Parathyroid adenoma (tissue), 2 donors: ENCODE results near the gene HEXD.

Source experiments
- H2AFZ ChIP-seq: fragments of 300-600 bp; sonication (generic); one replicate; pipeline ENCODE4 v1.7.0; 2017; ENCODE audit warnings: antibody characterized with exemption, mild to moderate bottlenecking
- H3K27ac ChIP-seq: fragments of 300-600 bp; sonication (generic); one replicate; pipeline ENCODE4 v1.7.0; 2017
- H3K27me3 ChIP-seq: fragments of 300-600 bp; sonication (generic); one replicate; pipeline ENCODE4 v1.7.0; 2017; ENCODE audit warnings: low read length; ENCODE audit not compliant: control insufficient read depth, insufficient read depth
- H3K36me3 ChIP-seq: fragments of 300-600 bp; sonication (generic); one replicate; pipeline ENCODE4 v1.7.0; 2017; ENCODE audit warnings: low read length; ENCODE audit not compliant: control insufficient read depth, insufficient read depth
- H3K4me1 ChIP-seq: fragments of 300-600 bp; sonication (generic); one replicate; pipeline ENCODE4 v1.7.0; 2017; ENCODE audit warnings: control low read depth
- H3K4me2 ChIP-seq: fragments of 300-600 bp; sonication (generic); one replicate; pipeline ENCODE4 v1.7.0; 2017; ENCODE audit warnings: low read length
- H3K4me3 ChIP-seq: fragments of 300-600 bp; sonication (generic); one replicate; pipeline ENCODE4 v1.7.0; 2017; ENCODE audit warnings: low read depth, low read length
- H3K79me2 ChIP-seq: fragments of 300-600 bp; sonication (generic); one replicate; pipeline ENCODE4 v1.7.0; 2017; ENCODE audit warnings: control low read depth
- H3K9ac ChIP-seq: fragments of 300-600 bp; sonication (generic); one replicate; pipeline ENCODE4 v1.7.0; 2017; ENCODE audit warnings: mild to moderate bottlenecking
- H3K9me3 ChIP-seq: fragments of 300-600 bp; sonication (generic); one replicate; pipeline ENCODE4 v1.7.0; 2017; ENCODE audit warnings: low read length; ENCODE audit not compliant: control insufficient read depth
- TF ChIP-seq, protein P1 (sequence below): fragments of 300-600 bp; sonication (generic); IDR thresholded peaks from one replicate; pipeline ENCODE4 v1.7.0; 2017; ENCODE audit warnings: antibody characterized with exemption, mild to moderate bottlenecking
- donor health status: primary hyperparathyroidism.

HEXD gene

DNA sequence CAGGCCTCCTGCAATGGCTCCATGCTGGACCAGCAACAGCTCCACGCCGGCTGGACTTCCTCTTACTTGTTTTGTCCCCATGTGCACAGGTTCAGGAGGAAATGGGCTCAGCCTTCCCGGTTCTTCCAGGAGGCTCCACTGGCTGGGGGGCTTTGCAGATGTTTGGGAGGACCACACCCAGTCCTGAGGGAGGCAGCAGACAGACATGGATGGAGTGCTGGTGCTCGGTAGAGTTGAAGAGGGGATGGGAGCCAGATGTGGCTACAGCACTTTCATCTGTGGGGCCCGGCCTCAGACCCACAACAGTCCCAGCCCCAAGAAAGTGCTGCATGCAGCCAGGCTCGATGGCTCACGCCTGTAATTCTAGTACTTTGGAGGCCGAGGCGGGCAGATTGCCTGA lies 62.2 kb downstream of the HEXD start:
- Histone ChIP-seq H3K4me1 (no peaks in the 10 kb centered on the region), H3K9ac (no peak overlapping the region), H3K27me3 (no peaks in the 10 kb centered on the region), H3K27ac (no peak overlapping the region), H3K4me2 (no peak overlapping the region), H3K4me3 (no peak overlapping the region), H3K79me2 (no peaks in the 10 kb centered on the region), H3K9me3 (no peaks in the 10 kb centered on the region), H2AFZ (no peak overlapping the region), H3K36me3 (no peaks in the 10 kb centered on the region)
- TF ChIP-seq, protein P1, sequence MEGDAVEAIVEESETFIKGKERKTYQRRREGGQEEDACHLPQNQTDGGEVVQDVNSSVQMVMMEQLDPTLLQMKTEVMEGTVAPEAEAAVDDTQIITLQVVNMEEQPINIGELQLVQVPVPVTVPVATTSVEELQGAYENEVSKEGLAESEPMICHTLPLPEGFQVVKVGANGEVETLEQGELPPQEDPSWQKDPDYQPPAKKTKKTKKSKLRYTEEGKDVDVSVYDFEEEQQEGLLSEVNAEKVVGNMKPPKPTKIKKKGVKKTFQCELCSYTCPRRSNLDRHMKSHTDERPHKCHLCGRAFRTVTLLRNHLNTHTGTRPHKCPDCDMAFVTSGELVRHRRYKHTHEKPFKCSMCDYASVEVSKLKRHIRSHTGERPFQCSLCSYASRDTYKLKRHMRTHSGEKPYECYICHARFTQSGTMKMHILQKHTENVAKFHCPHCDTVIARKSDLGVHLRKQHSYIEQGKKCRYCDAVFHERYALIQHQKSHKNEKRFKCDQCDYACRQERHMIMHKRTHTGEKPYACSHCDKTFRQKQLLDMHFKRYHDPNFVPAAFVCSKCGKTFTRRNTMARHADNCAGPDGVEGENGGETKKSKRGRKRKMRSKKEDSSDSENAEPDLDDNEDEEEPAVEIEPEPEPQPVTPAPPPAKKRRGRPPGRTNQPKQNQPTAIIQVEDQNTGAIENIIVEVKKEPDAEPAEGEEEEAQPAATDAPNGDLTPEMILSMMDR, result no peak

DNA sequence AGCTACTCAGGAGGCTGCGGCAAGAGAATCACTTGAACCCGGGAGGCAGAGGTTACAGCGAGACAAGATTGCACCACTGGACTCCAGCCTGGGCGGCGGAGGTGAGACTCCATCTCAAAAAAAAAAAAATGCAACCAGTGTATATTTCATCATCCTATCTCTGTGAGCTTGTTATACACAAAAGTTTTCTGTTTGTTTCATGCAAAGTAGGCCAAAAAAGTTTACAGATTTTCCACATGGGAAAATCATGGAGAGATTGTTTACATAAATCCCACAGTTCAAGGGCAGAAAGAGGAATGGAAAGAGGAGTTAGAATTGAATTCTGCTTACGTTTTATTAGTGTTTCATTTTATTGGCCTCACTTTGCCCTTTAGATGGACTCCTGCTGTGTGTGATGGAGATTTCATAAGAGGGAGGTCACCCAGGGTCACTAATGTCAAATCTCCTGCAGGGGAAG lies 65.1 kb downstream of the HEXD start:
- H3K36me3 ChIP-seq, result no peaks in the 10 kb centered on the region
- H3K27me3 ChIP-seq, result no peaks in the 10 kb centered on the region
- TF ChIP-seq, protein P1, result no peak
- no peak overlapping the region for H3K27ac ChIP-seq
- no peak overlapping the region for H2AFZ ChIP-seq
- no peak overlapping the region for H3K4me2 ChIP-seq
- H3K79me2 ChIP-seq, result no peaks in the 10 kb centered on the region
- H3K9ac ChIP-seq, result no peak overlapping the region
- no peaks in the 10 kb centered on the region for H3K9me3 ChIP-seq
- H3K4me3 ChIP-seq, result no peak overlapping the region
- no peaks in the 10 kb centered on the region for H3K4me1 ChIP-seq

DNA sequence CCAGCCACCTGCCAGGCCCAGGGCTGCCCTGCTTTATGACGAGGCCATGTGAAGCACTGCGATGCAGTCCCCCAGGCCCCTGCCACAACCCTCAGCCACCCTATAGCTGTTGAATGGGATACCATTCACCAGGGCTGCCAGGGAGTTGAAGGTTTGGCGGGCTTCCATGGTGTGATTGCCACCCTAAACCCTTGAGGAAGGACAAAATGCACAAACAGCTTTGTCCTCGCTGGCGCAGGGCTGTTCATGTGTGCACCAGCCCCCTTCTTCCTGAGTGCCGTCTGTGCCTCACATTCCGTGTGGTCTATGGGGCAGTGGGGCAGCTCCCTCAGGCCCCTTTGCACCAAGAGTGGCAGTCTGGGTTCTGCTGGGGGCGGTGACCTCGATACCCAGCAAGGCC lies 65.7 kb downstream of the HEXD start:
- Histone ChIP-seq H3K9ac (no peak overlapping the region), H2AFZ (no peak overlapping the region), H3K9me3 (no peaks in the 10 kb centered on the region), H3K4me2 (no peak overlapping the region), H3K4me1 (no peaks in the 10 kb centered on the region), H3K4me3 (no peak overlapping the region), H3K27ac (no peak overlapping the region), H3K27me3 (no peaks in the 10 kb centered on the region), H3K36me3 (no peaks in the 10 kb centered on the region), H3K79me2 (no peaks in the 10 kb centered on the region)
- TF ChIP-seq, protein P1, result no peak

DNA sequence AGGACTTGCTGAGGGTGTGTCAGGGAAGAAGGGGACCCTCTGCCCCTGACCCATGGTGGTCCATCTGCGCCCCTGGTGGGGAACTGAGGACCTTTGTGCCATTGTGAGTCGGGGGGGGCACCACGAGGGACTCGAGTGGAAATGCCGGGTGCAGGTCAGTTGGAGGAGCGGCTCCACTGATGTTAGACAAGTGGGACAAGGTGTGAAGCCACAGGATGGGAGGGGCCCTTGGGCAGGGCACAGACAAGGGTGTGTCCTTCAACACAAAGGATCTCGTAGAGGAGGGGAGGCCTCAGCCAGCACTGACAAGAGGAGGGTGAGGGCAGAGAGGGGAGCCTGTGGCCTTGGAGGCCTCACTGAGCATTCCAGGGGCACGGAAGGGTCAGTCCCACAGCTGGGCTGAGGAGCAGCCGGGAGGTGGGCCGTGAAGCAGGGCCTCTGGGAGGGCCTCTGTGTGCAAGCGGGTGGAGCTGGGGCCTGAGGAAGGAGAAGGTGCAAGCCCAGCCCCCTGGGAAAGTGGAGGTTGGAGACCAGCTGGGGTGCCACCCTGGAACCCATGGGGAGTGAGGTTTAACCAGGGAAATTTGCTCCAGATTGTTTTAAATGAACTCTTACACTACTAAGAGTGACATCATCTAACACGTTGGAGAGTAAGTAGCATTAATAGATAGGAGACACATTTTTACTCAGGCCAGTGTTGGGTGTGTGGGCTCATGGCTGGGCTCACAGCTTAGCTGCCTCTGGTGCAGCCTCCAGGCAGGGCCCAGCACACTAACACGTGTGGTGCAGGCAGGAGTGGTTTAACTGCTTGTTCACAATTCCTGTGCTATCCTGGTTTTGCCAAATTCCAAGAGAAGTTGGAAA lies 68.3 kb downstream of the HEXD start:
- Histone ChIP-seq H3K9ac (no peak overlapping the region), H3K27ac (no peak overlapping the region)

More for the DNA sequence above, 68.3 kb downstream of the HEXD start:
- Histone ChIP-seq H3K79me2 (no peaks in the 10 kb centered on the region), H3K27me3 (no peaks in the 10 kb centered on the region), H3K4me2 (no peak overlapping the region), H2AFZ (no peak overlapping the region), H3K9me3 (no peaks in the 10 kb centered on the region), H3K4me1 (no peaks in the 10 kb centered on the region), H3K4me3 (no peak overlapping the region), H3K36me3 (no peaks in the 10 kb centered on the region)
- TF ChIP-seq, protein P1, result no peak
